NCI-H1436 treated with DMSO at 0.1 percent for 48 hours (cell line): ENCODE data around the gene FCAR.
"Not testable (repeated sequence)": the region's sequence is repeated elsewhere in the genome, so short reads cannot be mapped to it uniquely, and the experiment has no call there.

ENCODE experiments used
- DNase-seq: peaks from one replicate; lab custom pipeline; 2025; lab: John Stamatoyannopoulos, UW

FCAR gene

DNA sequence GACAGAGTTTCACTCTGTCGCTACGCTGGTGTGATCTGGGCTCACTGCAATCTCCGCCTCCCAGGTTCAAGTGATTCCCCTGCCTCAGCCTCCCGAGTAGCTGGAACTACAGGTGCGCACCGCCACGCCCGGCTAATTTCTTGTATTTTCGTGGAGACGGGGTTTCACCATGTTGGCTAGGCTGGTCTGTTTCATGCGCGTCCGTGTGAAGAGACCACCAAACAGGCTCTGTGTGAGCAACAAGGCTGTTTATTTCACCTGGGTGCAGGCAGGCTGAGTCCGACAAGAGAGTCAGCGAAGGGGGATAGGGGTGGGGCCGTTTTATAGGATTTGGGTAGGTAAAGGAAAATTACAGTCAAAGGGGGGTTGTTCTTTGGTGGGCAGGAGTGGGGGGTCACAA is 20.1 kb downstream of the FCAR start:
- DNase-seq, result not testable (repeated sequence)

DNA sequence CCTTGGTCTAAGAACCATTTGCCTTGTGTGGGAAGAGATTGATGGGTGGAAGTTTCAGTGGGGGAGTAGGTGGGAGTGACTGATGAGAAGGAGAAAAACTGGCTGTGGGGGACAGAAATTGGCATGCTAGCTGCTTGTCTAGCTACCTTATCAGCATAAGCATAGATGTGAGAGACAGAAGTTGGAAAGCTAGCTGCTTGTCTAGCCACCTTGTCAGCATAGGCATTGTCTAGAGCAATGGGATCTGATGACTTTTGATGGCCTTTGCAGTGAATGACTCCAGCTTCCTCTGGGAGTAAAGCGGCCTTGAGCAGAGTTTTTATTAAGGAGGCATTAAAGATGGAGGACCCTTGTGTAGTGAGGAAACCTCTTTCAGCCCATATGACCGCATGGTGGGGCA is 22.0 kb downstream of the FCAR start:
- no peak for DNase-seq

DNA sequence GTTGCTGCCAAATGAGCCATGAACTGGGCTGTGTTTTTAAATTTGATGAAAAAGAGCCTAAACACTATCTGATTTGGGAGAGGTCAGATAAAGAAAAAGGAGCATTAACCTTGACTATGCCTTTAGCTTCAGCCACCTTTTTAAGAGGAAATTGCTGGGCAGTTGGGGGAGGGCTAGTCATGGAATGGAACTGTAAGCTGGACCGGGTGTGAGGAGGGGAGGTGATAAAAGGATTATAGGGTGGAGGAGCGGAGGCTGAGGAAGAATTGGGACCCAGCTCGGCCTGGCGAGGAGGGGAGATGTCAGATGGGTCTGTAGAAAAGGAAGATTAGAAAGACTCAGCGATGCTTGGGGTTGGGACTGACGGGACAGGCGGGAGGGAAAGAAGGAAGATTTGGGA is 24.6 kb downstream of the FCAR start:
- not testable (repeated sequence) for DNase-seq

DNA sequence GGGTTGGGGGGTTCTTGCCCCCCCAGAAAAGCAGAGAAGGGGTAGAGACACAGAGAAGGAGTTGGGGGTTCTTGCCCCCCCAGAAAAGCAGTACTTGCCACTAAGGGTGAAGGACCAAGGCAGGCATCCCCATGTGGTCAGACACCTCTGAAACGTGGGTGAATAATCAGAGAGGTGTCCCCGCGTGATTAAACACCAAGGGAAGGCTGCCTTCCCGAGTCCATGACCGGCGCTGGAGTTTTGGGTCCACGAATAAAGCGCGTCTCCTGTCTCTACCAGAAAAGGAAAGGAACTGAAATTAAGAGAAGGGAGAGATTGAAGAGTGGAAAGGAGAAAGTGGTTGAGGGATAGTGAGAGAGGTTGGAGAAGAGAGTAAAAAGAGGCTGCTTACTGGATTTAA is 25.6 kb downstream of the FCAR start:
- not testable (repeated sequence) for DNase-seq

DNA sequence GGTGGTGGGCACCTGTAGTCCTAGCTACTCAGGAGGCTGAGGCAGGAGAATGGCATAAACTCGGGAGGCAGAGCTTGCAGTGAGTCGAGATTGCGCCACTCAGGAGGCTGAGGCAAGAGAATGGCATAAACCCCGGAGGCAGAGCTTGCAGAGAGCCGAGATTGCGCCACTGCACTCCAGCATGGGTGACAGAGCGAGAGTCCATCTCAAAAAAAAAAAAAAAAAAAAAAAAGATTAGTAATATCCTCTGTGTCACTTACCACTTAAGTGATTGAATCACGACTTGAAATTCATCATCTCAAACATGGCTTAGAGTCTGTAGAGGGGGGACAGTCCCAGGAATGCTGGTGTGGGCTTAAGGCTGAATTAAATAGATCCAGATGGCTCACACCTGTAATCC is 27.1 kb downstream of the FCAR start:
- not testable (repeated sequence) for DNase-seq

DNA sequence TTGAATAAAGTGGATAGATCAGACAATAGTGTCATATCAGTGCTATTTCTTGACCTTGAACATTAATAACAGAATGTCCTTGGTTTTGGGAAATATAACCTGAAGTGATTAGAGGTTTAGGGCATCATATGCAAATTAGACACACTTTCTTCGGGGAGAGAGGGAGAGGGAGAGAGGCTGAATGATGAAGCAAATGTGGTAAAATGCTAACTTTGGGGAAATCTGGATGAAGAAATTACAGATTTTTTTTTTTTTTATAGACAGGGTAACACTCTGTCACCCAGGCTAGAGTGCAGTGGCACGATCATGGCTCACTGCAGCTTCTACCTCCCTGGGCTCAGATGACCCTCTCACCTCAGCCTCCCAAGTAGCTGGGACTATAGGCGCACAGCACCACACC is 28.0 kb downstream of the FCAR start:
- DNase-seq, result no peak

DNA sequence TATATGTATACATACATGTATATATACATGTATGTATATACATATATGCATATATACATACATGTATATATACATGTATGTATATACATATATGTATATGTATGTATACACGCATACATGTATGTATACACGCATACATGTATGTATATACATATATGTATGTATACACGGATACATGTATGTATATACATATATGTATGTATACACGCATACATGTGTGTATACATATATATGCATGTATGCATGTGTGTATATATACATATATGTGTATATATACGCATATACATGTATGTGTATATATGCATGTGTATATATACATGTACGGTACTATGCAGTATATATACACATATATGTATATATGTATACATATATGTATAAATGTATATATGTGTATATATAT is 29.3 kb downstream of the FCAR start:
- DNase-seq, result no peak

DNA sequence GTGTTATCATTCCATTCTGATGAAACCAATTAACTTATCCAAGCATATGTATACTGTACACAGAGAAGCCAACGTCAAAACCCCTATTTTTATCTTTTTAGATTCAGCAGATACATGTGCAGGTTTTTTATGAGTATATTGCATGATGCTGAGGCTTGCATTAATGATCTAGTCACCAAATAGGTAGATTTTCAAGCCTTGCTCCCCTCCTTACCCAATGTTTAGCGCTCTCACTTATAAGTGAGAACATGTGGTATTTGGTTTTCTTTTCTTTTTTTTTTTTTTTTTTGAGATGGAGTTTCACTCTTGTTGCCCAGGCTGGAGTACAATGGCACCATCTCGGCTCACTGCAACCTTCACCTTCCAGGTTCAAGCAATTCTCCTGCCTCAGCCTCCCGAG is 30.2 kb downstream of the FCAR start:
- not testable (repeated sequence) for DNase-seq

DNA sequence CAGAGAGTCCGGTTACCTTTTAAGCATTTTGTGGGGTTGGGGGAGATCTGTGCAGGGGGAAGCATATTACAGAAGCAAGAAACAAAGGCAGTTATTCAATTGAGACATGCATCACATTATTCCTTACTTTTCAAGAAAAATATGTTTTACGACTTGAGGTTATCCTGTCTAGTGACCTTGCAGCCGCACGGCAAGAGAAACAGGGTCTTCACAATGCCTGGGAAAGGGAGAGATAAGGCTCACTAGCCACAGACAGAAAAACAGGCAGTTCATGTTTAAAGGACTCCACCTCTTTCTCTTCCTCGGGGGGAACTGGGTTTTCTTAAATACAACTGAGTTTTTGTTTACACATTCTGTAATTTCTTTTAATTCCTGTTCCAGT is 31.4 kb downstream of the FCAR start:
- no peak for DNase-seq

DNA sequence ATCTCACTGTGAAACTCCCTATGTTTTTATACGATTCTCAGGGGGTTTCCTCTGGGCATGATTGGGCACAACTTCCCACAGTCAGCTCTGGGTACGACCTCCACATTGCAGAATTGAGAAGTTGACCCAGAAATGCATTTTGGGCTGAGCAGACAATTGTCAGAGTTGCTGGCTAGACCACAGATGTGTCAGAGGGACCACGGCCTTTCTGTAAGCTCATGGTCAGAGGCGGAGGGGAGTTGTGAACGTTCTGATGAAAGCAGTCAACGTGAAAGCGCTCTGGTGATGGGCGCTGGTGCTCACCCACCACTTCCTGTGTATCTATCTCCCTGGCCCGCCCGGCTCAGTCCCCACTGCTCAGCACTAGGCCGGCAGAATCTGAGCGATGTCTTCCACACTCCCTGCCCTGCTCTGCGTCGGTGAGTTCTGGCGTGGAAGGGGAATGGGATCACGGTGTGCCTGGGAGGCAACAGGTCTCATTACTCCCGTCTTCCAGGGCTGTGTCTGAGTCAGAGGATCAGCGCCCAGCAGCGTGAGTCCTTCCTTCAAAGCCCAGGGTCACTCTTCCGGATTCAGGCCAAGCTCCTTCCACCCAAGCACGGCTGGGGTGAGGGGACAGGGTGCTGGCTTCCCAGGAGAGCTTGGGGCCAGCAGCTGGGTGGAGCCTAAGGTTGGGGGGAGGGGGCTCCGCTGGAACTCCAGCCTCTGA is 31.9 kb downstream of the FCAR start, which contains the start of gene NCR1:
NCR1 (plus strand) TSS at position 346 of the 709 bp plus-strand sequence; CDS start at position 386, 40 bp downstream.
- DNase-seq, result no peak

DNA sequence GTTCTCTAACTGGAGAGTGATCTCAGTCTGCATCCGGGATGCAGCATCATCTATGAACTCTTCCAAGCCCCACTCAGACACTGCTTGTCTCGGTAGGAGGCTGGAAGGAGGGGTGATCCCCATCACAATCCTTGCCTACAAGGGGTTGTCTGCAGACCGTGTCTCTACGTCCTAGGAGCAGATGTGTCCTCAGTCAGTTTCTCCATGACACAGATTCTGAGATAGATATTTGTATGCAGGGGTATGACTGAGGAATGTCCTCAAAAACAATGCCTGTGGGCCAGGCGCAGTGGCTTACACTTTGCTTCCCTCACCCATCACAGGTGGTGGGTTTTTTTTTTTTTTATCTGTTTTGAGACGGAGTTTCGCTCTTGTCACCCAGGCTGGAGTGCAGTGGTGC is 32.8 kb downstream of the FCAR start:
- no peak for DNase-seq

DNA sequence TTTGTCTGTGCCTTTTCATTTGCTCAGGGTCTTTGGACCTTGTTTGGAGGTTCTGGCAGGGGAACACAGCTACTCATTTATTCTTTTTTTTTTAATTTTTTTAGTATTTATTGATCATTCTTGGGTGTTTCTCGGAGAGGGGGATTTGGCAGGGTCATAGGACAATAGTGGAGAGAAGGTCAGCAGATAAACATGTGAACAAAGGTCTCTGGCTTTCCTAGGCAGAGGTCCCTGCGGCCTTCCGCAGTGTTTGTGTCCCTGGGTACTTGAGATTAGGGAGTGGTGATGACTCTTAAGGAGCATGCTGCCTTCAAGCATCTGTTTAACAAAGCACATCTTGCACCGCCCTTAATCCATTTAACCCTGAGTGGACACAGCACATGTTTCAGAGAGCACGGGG is 33.9 kb downstream of the FCAR start:
- DNase-seq, result not testable (repeated sequence)

DNA sequence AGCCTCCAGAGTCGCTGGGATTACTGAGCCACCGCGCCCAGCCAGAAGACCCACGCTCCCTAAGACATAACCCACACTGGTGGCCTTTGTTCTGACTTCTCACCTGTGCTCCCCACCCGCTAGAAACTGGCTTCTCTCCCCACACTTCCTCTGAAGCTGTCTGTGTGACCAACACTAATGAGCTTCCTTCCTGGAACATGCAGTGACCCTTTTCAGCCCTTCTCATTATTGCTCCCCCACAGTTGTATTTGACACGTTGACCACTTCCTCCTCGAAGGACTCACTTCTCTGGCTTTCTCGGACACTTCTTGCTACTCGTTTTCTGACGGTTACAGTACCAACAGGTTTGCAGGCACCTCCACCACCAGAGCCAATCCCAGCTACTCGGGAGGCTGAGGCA is 42.8 kb downstream of the FCAR start:
- no peak for DNase-seq

DNA sequence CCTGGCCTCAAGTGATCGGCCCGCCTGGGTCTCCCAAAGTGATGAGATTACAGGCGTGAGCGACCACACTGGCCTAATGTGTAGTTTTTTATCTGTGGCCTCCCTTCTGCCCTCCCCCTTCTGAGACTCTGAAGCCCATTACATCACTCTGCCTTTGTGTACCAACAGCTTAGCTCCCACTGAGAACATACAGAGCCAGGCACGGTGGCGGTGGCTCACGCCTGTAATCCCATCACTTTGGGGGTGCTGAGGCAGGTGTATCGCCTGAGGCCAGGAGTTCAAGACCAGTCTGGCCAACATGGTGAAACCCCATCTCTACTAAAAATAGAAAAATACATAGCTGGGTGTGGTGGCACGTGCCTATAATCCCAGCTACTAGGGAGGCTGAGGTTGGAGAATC is 44.5 kb downstream of the FCAR start:
- DNase-seq, result no peak

DNA sequence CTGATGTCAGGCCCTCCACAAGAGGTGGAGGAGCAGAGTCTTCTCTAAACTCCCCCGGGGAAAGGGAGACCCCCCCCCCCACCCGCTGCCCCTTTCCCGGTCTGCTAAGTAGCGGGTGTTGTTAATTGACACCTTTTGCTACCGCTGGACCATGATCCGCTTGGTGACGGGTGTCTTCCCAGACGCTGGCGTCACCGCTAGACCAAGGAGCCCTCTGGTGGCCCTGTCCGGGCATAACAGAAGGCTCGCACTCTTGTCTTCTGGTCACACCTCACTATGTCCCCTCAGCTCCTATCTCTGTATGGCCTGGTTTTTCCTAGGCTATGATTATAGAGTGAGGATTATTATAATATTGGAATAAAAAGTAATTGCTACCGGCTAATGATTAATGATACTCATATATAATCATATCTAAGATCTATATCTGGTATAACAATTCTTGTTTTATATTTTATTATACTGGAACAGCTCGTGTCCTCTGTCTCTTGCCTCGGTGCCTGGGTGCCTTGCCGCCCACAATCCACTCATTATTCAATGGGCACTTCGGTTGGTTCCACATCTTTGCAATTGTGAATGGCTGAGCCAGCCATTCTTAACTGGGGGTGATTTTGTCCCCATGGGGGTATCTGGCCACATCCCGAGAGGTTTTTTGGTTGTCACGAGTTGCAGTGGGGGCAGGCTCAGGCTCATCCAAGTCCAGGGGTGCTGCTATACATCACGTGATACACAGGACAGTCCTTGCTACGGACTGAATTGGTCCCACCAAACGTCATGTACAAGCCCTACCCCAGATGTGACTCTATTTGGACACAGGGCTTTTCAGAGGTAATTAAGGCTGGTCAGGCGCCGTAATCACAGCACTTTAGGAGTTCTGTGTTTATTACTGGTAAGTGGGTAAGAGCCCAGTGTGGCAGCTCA is 45.9 kb downstream of the FCAR start:
- not testable (repeated sequence) for DNase-seq

DNA sequence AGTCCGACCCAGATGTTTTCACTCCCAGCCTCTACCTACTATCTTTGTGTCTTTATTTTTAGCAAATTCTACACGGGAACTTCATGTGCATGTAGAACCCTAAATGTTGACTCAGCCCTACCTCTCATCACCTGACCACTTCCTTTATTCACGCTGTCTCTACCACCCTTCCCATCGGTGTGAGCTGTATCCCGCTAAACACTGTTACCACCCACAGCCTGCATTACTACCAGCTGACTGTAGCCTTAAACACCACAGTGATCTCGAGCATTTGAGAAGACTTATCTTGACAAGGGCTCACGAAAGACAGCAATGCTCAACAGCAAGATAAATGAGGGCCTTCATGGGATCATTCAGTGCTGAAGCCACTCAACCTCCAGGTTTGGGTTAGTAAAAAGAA is 47.0 kb downstream of the FCAR start:
- no peak for DNase-seq

DNA sequence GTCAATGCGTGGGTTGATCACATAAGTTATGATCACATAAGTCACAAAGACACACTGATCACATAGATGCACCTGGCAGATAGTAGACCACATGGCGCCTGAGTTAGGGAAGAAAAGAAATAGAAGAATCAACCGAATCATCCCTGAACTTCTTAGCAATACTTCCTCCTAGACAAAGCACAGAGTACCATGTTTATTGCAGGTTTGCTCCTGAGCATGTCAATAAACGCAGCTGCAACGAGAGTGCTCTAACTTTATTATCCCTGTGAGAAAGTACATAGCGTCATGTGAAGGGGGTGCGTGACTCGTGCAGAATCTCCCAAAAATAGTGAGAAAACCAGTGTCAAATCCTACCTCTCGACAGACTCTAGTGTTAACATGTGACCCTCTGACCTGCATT is 49.2 kb downstream of the FCAR start:
- DNase-seq, result no peak

DNA sequence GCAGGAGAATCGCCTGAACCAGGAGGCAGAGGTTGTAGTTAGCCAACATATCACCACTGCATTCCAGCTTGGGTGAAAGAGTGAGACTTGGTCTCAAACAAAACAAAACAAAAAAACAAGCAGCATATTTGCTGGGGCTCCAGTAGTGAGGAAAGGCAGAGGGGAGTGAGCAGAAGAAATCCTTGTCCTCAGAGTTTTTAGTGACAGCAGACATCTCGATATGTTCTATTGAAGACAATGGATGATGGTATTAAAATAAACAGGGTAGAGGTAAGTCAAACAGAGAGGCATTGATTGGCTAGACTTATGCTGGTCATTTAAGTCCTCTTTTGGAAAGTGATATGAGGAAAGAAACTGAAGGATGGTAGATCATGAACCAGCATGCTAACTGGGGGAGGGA is 54.3 kb downstream of the FCAR start:
- DNase-seq, result no peak

DNA sequence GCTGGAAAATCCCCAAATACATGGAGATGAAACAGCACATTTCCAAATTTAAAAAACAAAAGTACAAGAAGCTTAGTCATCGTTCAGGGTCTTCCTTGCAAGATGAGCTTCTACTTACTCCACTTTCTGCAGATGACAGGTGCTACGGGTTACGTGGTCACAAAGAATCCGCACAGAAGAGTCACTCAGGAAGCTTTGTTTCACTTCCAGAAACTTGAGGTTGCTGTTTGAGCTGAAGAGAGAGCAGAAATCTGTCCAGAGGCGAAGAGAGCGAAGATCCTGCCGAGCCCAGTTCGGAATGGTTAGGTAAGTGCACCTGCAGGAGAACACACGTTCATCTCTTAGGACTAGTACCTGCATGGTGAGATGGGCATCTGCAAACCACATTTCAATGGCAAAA is 63.9 kb downstream of the FCAR start:
- no peak for DNase-seq

DNA sequence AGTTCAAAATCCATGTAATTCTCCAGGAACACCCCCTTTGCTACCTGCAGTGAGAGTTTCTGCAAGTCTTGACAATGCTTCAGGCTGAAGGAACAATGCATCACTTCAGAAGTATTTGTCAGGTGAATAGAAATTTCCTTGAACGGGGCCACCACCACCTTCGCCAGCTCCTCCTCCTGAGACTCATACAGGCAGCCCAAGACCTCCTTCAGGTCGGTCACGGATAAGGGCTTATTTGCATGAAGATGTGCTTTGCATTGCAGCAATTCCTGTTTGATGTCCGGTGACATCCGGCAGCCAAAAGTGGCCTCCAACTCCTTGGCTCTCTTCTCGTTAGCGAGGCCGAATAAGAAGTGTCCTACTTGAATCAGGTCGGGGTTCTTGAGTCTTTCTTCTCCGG is 64.9 kb downstream of the FCAR start:
- no peak for DNase-seq

DNA sequence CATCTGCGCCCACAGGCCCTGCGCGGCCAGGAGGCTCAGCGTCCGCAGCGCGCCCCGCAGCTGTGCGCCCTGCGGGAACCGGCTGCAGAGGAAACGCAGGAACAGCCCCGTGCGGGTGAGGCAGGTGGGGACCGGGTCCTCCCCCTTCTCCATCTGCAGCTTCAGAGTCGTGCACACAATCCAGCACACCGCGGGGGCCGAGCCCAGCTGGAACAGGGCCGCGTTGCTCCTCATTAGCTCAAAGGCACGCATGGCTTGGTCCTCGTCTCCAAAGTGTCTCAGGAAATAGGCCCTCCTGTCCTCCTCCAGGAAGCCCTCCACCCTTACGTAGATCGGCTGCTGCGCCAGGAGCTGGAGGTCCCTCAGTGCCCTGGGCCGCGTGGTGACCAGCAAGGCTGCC is 65.5 kb downstream of the FCAR start:
- not testable (repeated sequence) for DNase-seq
